Activated T-helper 1 cell treated with anti-CD3 and anti-CD28 coated beads, Interleukin-12 subunit alpha, Interleukin-12 subunit beta, Interleukin-2, Interleukin-4 antibody, amounts not matched to agents 30 ng/mL and 10 ng/mL and 1 ng/mL, durations not matched to agents 14 hours and 24 hours and 36 hours (primary cell): ENCODE measurements around the gene ITGA11. TPM values are rescaled to one million over a fixed set of nuclear protein-coding genes. Genes with fewer than 3 reads are reported as not detected.

ENCODE experiments used
- DNase-seq: peaks from one replicate; pipeline ENCODE4 v3.0.0; 2021; ENCODE audit warnings: low spot score
- H3K27ac Mint-ChIP-seq: one replicate; pipeline ENCODE4 v1.8.0; 2021; ENCODE audit warnings: mild to moderate bottlenecking, mixed read lengths
- H3K27me3 Mint-ChIP-seq: one replicate; pipeline ENCODE4 v1.8.0; 2022; ENCODE audit warnings: mild to moderate bottlenecking, moderate library complexity, mixed read lengths; ENCODE audit not compliant: insufficient read depth
- H3K36me3 Mint-ChIP-seq: one replicate; pipeline ENCODE4 v1.8.0; 2021; ENCODE audit warnings: low read depth, mixed read lengths
- H3K4me1 Mint-ChIP-seq: one replicate; pipeline ENCODE4 v1.8.0; 2021; ENCODE audit warnings: low read depth, mixed read lengths
- H3K4me3 Mint-ChIP-seq: one replicate; pipeline ENCODE4 v1.8.0; 2021; ENCODE audit warnings: mild to moderate bottlenecking, moderate library complexity, mixed read lengths
- H3K9me3 Mint-ChIP-seq: one replicate; pipeline ENCODE4 v1.8.0; 2021; ENCODE audit warnings: mixed read lengths
- intact Hi-C: fragments of 100-400 bp; cut with micrococcal nuclease; formaldehyde crosslinking; loops from one replicate; pipeline ENCODE4 v1.15.1; 2024
- total RNA-seq: library from RNA; stranded (reverse); gene quantifications from 2 replicates; pipeline ENCODE4 v1.2.3, GENCODE V29; 2022

The ITGA11 gene
- total RNA-seq, 1 donor from 2014 or later: 0.23 TPM

DNA sequence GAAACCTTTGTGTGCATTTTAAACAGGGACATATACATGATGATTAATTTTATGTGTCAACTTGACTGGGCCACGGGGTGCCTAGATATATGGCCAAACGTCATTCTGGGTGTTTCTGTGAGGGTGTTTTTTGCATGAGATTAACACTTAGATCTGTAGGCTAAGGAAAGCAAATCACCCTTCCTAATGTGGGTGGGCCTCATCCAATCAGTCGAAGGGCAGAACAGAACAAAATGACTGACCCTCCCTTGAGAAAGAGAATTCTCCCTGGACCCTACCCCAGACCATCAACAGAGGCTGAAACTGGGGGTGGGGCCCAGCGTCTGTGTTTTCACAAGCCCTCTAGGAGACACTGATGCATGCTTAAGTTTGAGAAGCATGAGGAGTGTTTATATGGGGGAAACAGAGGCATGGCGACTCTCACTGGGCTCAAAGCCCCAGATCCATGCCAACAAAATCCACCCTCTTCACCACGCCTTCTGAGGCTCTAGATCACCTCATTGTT lies 56.2 kb downstream of the ITGA11 start:
- no peak for DNase-seq
- H3K27me3 Mint-ChIP-seq: no peaks in the 10 kb centered on the region

DNA sequence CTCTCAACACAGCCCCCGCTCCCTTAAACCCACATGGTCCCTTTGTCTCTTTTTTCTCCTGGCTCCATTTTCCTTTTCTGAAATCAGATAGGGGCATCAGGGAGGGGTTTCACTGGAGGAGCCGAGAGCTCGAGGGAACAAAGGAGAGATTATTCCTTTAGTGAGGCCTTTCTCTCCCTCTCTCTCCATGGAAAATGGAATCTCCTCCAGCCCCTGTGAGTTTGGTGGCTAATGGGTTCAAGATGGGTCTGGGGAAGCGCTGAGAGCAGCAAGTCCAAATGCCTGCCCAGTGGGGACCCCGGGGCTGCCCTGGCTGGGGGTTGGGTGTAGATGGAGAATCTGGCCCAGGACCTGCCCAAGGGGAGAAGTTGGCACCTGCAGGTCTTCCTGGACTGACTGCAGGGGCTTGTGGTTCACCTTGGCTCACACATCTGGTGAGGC lies 56.8 kb downstream of the ITGA11 start:
- no peak for DNase-seq
- no peaks in the 10 kb centered on the region for H3K9me3 Mint-ChIP-seq
- H3K27me3 Mint-ChIP-seq: no peaks in the 10 kb centered on the region
- no peaks in the 10 kb centered on the region for H3K36me3 Mint-ChIP-seq
- H3K4me1 Mint-ChIP-seq: peaks cover 14% of the 10 kb centered on the region
- H3K27ac Mint-ChIP-seq: no peak overlapping the region
- H3K4me3 Mint-ChIP-seq: no peak overlapping the region
- intact Hi-C loops: no loop called here

More for the DNA sequence above, 56.2 kb downstream of the ITGA11 start:
- Mint-ChIP-seq H3K36me3 (no peaks in the 10 kb centered on the region), H3K4me1 (peaks cover 14% of the 10 kb centered on the region), H3K27ac (no peak overlapping the region), H3K4me3 (no peak overlapping the region), H3K9me3 (no peaks in the 10 kb centered on the region)
- intact Hi-C loops: no loop called here

DNA sequence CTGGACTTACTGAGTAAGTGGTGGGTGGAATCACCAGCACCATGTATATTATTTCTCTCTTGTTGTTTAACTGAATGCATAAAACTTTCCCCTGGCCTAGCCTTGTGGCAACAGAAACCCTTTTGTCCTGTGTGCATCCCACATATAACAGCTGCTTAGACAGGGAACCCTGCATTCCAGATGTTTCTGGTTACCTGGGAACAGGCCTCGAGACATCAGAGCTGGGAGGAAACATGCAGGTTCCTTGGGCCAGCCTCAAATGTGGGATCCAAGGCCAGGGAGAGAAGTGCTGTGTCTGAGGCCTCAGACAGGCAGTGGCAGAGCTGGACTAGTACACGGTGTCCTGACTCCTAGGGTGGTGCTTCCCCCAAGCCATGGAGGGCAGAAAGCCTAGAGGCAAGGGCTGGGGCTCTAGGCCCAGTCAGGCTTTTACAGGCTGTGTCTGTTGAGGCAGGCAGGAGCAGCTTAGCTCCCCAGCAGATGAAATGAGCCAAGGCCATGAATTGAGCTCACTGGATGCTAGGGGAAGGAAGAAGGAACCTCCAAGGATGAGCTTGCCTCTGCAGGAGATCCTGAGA lies 57.7 kb downstream of the ITGA11 start:
- Mint-ChIP-seq H3K36me3 (no peaks in the 10 kb centered on the region), H3K4me1 (peaks cover 5% of the 10 kb centered on the region), H3K9me3 (no peaks in the 10 kb centered on the region), H3K4me3 (no peak overlapping the region), H3K27ac (no peak overlapping the region), H3K27me3 (no peaks in the 10 kb centered on the region)
- intact Hi-C loops: no loop called here
- no peak for DNase-seq

DNA sequence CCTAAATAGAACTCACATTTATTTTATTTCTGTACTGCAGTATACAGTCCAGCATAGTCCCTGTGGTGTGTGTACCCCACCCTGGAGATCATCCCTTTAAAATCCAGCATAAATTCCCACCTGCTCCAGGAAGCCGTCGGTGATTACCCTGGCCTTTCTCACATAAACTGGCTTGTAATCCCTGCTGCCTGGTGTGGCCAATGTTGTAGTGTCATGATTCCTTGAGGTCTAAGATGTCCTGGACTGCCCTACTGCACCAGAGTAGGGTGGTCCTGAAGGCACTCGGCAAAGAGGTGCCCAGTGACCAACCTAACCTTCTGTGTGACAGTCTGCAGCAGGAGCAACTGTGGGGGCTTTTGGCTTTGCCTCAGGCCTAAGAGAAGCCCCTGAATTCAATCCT lies 58.9 kb downstream of the ITGA11 start:
- H3K4me3 Mint-ChIP-seq: no peak overlapping the region
- H3K27me3 Mint-ChIP-seq: peaks cover 6% of the 10 kb centered on the region
- intact Hi-C loops: no loop called here
- no peak for DNase-seq
- H3K36me3 Mint-ChIP-seq: no peaks in the 10 kb centered on the region
- no peaks in the 10 kb centered on the region for H3K4me1 Mint-ChIP-seq
- no peaks in the 10 kb centered on the region for H3K9me3 Mint-ChIP-seq
- no peak overlapping the region for H3K27ac Mint-ChIP-seq

DNA sequence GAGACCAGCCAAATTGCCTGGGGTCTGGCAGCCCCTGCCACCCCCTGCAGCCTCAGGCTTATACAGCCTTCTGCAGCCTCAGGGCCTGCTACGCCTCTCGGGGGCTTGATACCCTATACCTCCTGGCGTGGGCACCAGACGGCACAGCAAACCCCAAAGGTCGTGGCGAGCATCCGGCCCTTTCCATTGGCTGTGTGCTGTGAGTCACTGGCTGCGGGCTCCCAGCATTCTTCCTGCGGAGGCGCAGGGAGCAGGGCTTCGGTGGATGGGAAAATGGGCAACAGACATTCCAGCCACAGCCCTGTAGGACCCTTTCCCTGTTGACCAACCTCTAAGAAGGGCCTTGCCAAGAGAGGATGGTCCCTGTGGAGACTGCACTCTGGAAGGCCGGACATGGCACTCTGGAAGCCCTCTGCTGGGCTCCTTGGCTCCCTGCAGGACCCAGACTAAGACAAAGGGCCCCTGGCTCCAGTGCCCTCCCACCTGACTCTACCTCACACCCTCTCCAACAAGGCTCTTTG lies 59.6 kb downstream of the ITGA11 start:
- Mint-ChIP-seq H3K36me3 (no peaks in the 10 kb centered on the region), H3K4me3 (no peak overlapping the region), H3K27me3 (peaks cover 8% of the 10 kb centered on the region), H3K9me3 (no peaks in the 10 kb centered on the region), H3K4me1 (no peaks in the 10 kb centered on the region), H3K27ac (no peak overlapping the region)
- intact Hi-C loops: no loop called here
- DNase-seq: no peak

DNA sequence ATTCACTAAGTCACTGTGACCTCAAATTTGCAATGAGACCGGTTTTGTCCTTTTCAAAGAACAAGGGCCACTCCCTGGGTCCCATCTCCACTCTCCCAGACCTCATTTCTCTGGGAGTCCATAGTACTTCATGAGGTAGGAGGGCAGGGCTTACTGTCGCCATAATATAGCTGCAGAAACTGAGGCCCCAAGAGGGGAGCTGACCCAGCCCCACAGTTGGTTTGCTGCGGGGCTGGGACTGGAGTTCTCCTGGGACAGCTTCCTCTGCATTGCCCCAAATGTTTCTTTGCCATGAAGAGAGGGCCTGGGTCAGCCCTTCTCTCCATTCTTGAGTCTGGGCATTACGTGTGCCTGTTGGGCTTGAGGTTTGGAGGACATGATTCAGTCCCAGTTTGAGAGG lies 60.1 kb downstream of the ITGA11 start:
- H3K36me3 Mint-ChIP-seq: no peaks in the 10 kb centered on the region
- no peaks in the 10 kb centered on the region for H3K4me1 Mint-ChIP-seq
- intact Hi-C loops: no loop called here
- no peak overlapping the region for H3K4me3 Mint-ChIP-seq
- no peaks in the 10 kb centered on the region for H3K9me3 Mint-ChIP-seq
- no peak for DNase-seq
- peaks cover 11% of the 10 kb centered on the region for H3K27me3 Mint-ChIP-seq
- H3K27ac Mint-ChIP-seq: no peak overlapping the region

DNA sequence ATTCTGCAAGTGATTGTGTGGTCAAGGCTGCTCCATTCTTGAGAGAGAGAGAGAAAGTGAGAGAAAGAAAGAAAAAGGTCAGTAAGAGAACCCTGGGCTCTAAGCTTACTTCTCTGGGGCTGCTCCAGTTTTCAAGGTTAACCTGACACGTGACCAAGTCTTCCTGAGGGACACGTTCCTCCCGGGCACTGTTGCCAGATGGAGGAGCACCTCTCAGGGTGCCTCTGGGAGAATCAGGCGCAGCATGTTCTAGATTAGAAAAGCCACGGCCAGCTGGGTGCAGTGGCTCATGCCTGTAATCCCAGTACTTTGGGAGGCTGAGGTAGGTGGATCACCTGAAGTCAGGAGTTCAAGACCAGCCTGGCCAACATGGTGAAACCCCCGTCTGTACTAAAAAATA lies 60.8 kb downstream of the ITGA11 start:
- H3K27me3 Mint-ChIP-seq: peaks cover 11% of the 10 kb centered on the region
- H3K27ac Mint-ChIP-seq: no peak overlapping the region
- no peak overlapping the region for H3K4me3 Mint-ChIP-seq
- no peaks in the 10 kb centered on the region for H3K4me1 Mint-ChIP-seq
- H3K9me3 Mint-ChIP-seq: no peaks in the 10 kb centered on the region
- intact Hi-C loops: no loop called here
- DNase-seq: no peak
- no peaks in the 10 kb centered on the region for H3K36me3 Mint-ChIP-seq

DNA sequence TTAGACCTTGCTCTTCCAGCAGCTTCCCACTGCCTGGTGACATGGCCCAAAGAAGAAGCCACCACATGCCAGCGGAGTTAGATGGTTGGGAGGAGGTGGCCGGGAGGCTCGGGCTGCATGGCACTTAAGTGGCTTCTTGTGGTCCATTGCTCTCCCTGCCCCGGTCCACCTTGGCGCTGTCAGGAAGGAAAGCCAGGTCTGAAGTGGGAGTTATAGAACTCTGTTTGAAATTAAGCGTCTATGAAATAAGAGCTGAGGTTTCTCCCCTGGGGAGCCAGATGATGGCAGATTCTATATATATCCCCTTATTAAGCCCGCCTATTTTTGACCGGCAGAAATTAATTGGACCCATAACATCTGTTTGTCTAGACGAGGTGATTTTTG lies 61.2 kb downstream of the ITGA11 start:
- Mint-ChIP-seq H3K27ac (no peak overlapping the region), H3K9me3 (no peaks in the 10 kb centered on the region), H3K4me3 (no peak overlapping the region), H3K4me1 (peaks cover 1% of the 10 kb centered on the region), H3K27me3 (peaks cover 11% of the 10 kb centered on the region), H3K36me3 (no peaks in the 10 kb centered on the region)
- no peak for DNase-seq
- intact Hi-C loops: no loop called here

DNA sequence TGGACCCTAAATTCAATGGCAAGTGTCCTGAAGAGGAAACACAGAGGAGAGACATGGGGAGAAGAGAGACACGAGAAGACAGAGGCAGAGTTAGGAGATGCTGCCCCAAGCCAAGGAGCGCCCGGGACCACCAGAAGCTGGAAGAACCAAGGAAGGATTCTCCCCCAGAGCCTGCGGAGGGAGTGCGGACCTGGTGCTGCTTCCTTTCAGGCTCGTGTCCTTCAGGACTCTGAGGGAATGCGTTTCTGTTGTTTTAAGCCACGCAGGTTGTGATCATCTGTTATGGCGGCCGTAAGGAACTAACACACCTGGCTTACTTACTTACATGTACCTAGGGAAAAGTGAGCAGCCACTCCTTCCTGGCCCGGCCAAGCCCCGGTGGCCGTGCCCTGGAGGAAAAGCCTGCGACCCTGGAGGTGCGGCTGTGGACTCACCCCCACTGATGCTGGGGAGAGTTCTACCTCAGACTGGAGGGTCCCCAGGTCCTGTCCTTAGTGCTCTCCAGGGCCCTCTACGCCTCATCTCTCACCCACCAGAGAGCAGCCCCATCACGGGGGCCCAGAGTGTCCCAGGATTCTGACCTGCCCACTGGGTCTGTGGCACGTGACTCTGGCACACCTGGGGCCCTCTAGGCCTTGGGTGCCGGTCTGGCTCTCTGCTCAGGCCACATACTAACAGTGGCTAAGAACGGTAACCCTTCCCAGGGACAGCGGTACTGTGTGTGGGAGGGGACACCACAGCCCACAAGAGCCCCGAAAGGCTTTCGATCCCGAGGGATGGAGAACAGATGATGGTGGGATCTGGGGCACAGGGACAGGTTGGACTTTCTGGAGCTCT lies 61.8 kb downstream of the ITGA11 start:
- H3K36me3 Mint-ChIP-seq: no peaks in the 10 kb centered on the region
- H3K4me1 Mint-ChIP-seq: peaks cover 7% of the 10 kb centered on the region
- H3K9me3 Mint-ChIP-seq: no peaks in the 10 kb centered on the region
- no peak overlapping the region for H3K4me3 Mint-ChIP-seq
- no peak for DNase-seq
- H3K27me3 Mint-ChIP-seq: peaks cover 11% of the 10 kb centered on the region
- H3K27ac Mint-ChIP-seq: no peak overlapping the region
- intact Hi-C loops: no loop called here

DNA sequence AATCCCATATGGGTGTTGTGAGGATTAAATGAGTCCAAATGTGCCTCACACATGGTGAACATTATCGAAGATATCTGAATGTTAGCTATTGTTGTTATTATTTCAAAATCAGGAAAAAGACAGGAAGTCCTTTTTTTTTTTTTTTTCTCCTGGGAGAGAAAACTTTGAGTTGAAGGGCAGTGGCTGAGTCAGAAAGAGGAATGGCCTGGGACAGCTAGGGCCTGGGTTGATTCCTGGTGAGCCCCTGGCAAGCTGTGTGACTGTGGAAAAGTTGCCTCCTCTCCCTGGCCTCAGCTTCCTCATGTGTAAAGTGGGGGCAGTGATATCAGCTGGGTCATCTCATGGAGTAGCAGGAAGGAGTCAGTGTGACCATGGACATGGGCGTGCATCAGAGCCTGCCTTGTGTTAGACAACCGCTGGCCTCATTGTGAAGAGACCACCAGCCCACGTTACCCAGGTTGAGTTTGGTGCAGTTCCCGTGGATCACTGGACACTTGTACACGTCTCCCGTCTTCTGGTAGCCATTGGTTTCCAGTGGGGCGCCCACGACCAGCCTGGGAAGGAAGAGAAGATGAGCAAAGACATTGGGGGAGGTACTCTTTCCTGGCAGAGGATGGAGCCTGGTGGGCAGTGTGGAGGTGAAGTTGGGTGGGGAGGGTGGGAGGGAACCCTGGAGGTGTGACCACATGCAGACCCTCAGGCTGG lies 63.1 kb downstream of the ITGA11 start:
- H3K27ac Mint-ChIP-seq: no peak overlapping the region

DNA sequence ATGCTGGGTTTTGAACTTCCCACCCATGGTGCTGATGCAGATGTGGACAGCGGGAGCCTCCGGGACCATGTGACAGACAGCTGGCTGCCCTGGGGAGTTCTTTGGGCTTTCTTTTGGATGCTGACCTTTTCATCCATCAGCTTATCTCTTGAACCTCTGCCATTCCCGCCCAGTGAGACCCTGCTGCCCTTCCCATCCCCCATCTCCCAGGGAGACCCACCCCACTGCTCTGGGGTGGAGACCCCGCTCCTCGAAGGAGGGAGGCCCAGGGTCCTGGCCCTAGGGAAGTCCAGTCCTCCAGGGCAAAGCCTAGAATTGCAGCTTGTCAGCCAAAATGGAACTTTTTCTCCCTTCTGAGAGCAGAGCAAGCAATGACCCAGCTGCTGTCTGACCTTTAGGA lies 64.0 kb downstream of the ITGA11 start:
- Mint-ChIP-seq H3K27ac (no peak overlapping the region), H3K4me1 (peaks cover 11% of the 10 kb centered on the region), H3K4me3 (no peak overlapping the region), H3K36me3 (peaks cover 2% of the 10 kb centered on the region), H3K27me3 (peaks cover 11% of the 10 kb centered on the region), H3K9me3 (no peaks in the 10 kb centered on the region)
- DNase-seq: no peak
- intact Hi-C loops: no loop called here

More for the DNA sequence above, 63.1 kb downstream of the ITGA11 start:
- Mint-ChIP-seq H3K4me3 (no peak overlapping the region), H3K36me3 (peaks cover 2% of the 10 kb centered on the region), H3K9me3 (no peaks in the 10 kb centered on the region), H3K4me1 (peaks cover 11% of the 10 kb centered on the region), H3K27me3 (peaks cover 11% of the 10 kb centered on the region)
- intact Hi-C loops: no loop called here
- DNase-seq: no peak

DNA sequence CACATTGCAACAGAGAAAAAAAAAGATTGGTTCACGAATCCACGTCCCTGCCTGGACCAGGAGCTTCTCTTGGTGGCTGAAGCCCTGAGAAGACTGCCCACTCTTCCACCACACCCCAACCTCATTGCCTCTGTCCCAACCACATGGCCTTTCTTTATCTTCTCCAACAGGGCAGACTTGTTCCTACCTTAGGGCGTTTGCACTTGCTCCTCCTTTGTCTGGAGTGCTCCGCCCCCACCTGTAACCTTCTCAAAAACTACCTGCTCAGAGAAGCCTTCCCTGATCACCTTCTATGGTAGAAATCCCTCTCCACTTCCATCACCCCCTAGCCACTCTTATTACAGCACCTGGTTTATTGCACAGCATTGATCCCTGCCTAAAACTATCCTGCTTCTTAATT lies 64.7 kb downstream of the ITGA11 start:
- Mint-ChIP-seq H3K27ac (no peak overlapping the region), H3K36me3 (peaks cover 2% of the 10 kb centered on the region), H3K4me1 (peaks cover 11% of the 10 kb centered on the region), H3K9me3 (no peaks in the 10 kb centered on the region), H3K4me3 (no peak overlapping the region), H3K27me3 (peaks cover 11% of the 10 kb centered on the region)
- no peak for DNase-seq
- intact Hi-C loops: no loop called here

DNA sequence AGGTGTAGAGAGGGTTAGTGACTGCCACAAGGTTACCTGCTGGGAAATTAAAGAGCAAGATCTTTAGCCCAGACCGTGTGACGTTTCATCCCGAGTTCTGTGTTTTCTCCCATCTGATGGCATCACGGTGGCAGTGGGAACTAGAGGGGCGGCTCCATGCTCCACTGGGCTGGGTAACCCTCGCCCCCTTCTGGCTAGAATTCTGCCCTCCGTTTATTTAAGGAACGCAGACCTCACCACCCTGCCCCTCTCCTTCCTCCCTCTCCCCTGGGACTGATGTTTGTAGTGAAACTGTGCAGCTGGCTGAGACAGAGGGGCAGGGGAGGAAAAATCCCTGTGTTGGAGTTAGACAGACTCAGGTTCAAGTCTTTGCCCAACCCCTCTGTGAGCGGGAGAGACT lies 65.6 kb downstream of the ITGA11 start:
- Mint-ChIP-seq H3K9me3 (no peaks in the 10 kb centered on the region), H3K27ac (no peak overlapping the region), H3K4me3 (no peak overlapping the region), H3K36me3 (peaks cover 2% of the 10 kb centered on the region), H3K4me1 (peaks cover 11% of the 10 kb centered on the region), H3K27me3 (peaks cover 11% of the 10 kb centered on the region)
- DNase-seq: no peak
- intact Hi-C loops: no loop called here
